Sigmoid colon (tissue), 7 donors: ENCODE measurements around the gene KLK14. TPM values are rescaled to one million over a fixed set of nuclear protein-coding genes. Genes with fewer than 3 reads are reported as not detected.

Source experiments
- DNase-seq: peaks from one replicate; pipeline ENCODE4 v3.0.0-alpha.2; 2019
- H3K27ac ChIP-seq, 4 donors: fragments of 200-600 bp; sonication (generic); one replicate each; pipeline ENCODE4 v1.5.1; 2016 to 2019; ENCODE audit warnings: mild to moderate bottlenecking in 1 of 4
- H3K27me3 ChIP-seq, 3 donors: fragments of 200-600 bp; sonication (generic); one replicate each; pipeline ENCODE4 v1.5.1; 2019; ENCODE audit warnings: mild to moderate bottlenecking in 1 of 3
- H3K36me3 ChIP-seq, 4 donors: fragments of 200-600 bp; sonication (generic); one replicate each; pipeline ENCODE4 v1.5.1; 2016 to 2019
- H3K4me1 ChIP-seq, 4 donors: fragments of 200-600 bp; sonication (generic); one replicate each; pipeline ENCODE4 v1.5.1; 2017 to 2019
- H3K4me3 ChIP-seq, 4 donors: fragments of 200-600 bp; sonication (generic); one replicate each; pipeline ENCODE4 v1.5.1; 2017 to 2019; ENCODE audit warnings: mild to moderate bottlenecking in 2 of 4, moderate library complexity in 1 of 4
- H3K9me3 ChIP-seq, 4 donors: fragments of 200-600 bp in 3 of 4; sonication (generic) in 3 of 4; one replicate each; pipeline versions ENCODE4 v1.5.1 to v1.6.1; 2013 to 2019
- EP300 ChIP-seq, 4 donors: sonication (generic); formaldehyde crosslinking; IDR thresholded peaks; one replicate each; pipeline ENCODE4 v1.6.1; 2017; ENCODE audit warnings: antibody characterized with exemption in 4 of 4
- POLR2A ChIP-seq, 2 donors: fragments of 450-650 bp; IDR thresholded peaks; one replicate each; pipeline ENCODE4 v1.6.1; 2016; ENCODE audit warnings: antibody characterized with exemption in 2 of 2, mild to moderate bottlenecking in 2 of 2, moderate library complexity in 2 of 2
- POLR2AphosphoS5 ChIP-seq, 4 donors: sonication (generic); formaldehyde crosslinking; IDR thresholded peaks; one replicate each; pipeline ENCODE4 v1.6.1; 2017; ENCODE audit warnings: antibody characterized with exemption in 4 of 4
- WGBS, 2 donors: extraction: QIAGEN DNeasy Blood & Tissue Kit; methylation state at CpG; one replicate each; pipeline ENCODE4 v1.1.7; 2013; 5-methylcytosine and 5-hydroxymethylcytosine counted together
- intact Hi-C: fragments of 100-400 bp; cut with DNase I; formaldehyde crosslinking; loops from one replicate; pipeline ENCODE4 v1.15.1; 2023
- polyA plus RNA-seq, 3 donors: library from polyadenylated mRNA; stranded (reverse); fragments of 200-250 nt; gene quantifications; one replicate each; pipeline ENCODE4 v1.2.3, GENCODE V29; 2013
- total RNA-seq, 4 donors: library from RNA; depleted of rRNA; stranded (reverse); fragments of >200 nt; gene quantifications; one replicate each; pipeline ENCODE4 v1.1.0, GENCODE V29; 2016
- TF ChIP-seq, protein P1 (sequence below), 4 experiments: fragments of 450-650 bp in 3 of 4; fragments of 200-600 bp in 1 of 4; IDR thresholded peaks; one replicate each; pipeline ENCODE4 v1.5.1; 2016 to 2019; ENCODE audit warnings: antibody characterized with exemption in 4 of 4, mild to moderate bottlenecking in 3 of 4, moderate library complexity in 2 of 4
- donor health status: healthy with polysubstance abuse.
- donor health status: Bipolar disorder and iron deficiency.
- donor health status: healthy.

KLK14 gene
- total and polyA plus RNA-seq, 7 donors, result 0.51 TPM; not detected in 6

DNA sequence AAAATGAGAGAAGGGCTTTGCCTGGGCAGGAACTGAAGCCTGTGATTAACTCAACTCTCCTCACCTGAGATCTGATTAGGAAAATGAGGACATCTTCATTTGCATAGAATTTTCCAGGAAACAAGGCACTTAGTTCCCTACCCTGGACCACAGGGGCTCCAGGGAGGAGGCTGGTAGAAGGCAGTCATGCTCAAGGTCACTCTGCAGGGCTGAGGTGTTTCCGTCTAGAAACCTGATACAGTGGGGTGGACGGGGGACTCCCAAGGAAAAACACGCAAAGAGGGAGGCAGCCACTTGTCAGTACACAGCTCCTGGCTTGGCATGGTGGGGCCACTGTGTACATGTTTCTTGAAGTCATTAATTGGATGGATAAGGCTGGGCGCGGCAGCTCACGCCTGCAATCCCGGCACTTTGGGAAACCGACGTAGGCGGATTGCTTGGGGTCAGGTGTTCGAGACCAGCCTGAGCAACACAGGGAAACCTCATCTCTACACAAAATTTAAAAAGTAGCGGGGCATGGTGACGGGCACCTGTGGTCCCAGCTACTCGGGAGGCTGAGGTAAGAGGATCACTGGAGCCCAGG, 6.0 kb downstream of the KLK14 start:
- DNase-seq, result no peak
- Histone ChIP-seq H3K4me1 (no peaks in the 10 kb centered on the region), H3K9me3 (peaks cover 0 to 8% (median 2%) of the 10 kb centered on the region in 4 donors), H3K27me3 (peaks cover 0 to 9% (median 0%) of the 10 kb centered on the region in 3 donors), H3K27ac (no peak overlapping the region), H3K36me3 (no peaks in the 10 kb centered on the region), H3K4me3 (no peak overlapping the region)
- TF ChIP-seq, protein P1, sequence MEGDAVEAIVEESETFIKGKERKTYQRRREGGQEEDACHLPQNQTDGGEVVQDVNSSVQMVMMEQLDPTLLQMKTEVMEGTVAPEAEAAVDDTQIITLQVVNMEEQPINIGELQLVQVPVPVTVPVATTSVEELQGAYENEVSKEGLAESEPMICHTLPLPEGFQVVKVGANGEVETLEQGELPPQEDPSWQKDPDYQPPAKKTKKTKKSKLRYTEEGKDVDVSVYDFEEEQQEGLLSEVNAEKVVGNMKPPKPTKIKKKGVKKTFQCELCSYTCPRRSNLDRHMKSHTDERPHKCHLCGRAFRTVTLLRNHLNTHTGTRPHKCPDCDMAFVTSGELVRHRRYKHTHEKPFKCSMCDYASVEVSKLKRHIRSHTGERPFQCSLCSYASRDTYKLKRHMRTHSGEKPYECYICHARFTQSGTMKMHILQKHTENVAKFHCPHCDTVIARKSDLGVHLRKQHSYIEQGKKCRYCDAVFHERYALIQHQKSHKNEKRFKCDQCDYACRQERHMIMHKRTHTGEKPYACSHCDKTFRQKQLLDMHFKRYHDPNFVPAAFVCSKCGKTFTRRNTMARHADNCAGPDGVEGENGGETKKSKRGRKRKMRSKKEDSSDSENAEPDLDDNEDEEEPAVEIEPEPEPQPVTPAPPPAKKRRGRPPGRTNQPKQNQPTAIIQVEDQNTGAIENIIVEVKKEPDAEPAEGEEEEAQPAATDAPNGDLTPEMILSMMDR (IDR thresholded peaks at IDR 0.05), result no peak
- no peak for TF ChIP-seq POLR2AphosphoS5 (IDR thresholded peaks at IDR 0.05)
- TF ChIP-seq POLR2A (IDR thresholded peaks at IDR 0.05), result no peak
- TF ChIP-seq EP300 (IDR thresholded peaks at IDR 0.05), result no peak
- intact Hi-C loops, result no loop called here
- WGBS, 2 donors, result 59 to 80% methylated on average over 14 of the region's 14 CpGs

GRCh38 chr19:51075998-51076397, 6.7 kb downstream of the KLK14 start:
- Histone ChIP-seq H3K36me3 (no peaks in the 10 kb centered on the region), H3K4me3 (no peak overlapping the region), H3K4me1 (no peaks in the 10 kb centered on the region), H3K27ac (no peak overlapping the region), H3K27me3 (peaks cover 0 to 9% (median 0%) of the 10 kb centered on the region in 3 donors), H3K9me3 (peaks cover 0 to 8% (median 2%) of the 10 kb centered on the region in 4 donors)
- intact Hi-C loops, result no loop called here
- TF ChIP-seq, protein P1 (IDR thresholded peaks at IDR 0.05), result no peak
- TF ChIP-seq POLR2AphosphoS5 (IDR thresholded peaks at IDR 0.05) (no peak), EP300 (IDR thresholded peaks at IDR 0.05) (no peak)
- DNase-seq, result no peak
- 62 to 84% methylated on average over 5 of the region's 5 CpGs for WGBS, 2 donors

DNA sequence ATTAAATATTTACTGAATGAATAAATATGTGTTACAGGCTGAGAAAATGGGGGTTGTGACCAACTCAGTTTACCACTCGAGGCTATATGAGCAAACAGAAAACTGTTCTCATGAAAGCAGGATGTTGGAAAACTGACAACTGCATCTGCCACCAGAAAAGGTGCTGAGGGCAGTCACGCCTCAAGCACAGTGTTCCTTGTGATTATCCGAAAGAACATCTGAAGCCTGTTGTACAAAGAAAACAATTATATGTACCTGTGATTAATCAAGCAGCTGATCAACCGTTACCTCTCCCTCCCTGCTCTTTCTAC, 11.6 kb downstream of the KLK14 start:
- Histone ChIP-seq H3K36me3 (no peaks in the 10 kb centered on the region), H3K27ac (no peak overlapping the region), H3K4me1 (no peaks in the 10 kb centered on the region), H3K9me3 (peaks cover 0 to 8% (median 2%) of the 10 kb centered on the region in 4 donors), H3K27me3 (peaks cover 0 to 10% (median 3%) of the 10 kb centered on the region in 3 donors), H3K4me3 (no peak overlapping the region)
- WGBS, 2 donors, result 45 to 65% methylated on average over 4 of the region's 4 CpGs
- no peak for DNase-seq
- TF ChIP-seq POLR2A (IDR thresholded peaks at IDR 0.05) (no peak), POLR2AphosphoS5 (IDR thresholded peaks at IDR 0.05) (no peak), EP300 (IDR thresholded peaks at IDR 0.05) (no peak)
- TF ChIP-seq, protein P1 (IDR thresholded peaks at IDR 0.05), result no peak
- intact Hi-C loops, result no loop called here

DNA sequence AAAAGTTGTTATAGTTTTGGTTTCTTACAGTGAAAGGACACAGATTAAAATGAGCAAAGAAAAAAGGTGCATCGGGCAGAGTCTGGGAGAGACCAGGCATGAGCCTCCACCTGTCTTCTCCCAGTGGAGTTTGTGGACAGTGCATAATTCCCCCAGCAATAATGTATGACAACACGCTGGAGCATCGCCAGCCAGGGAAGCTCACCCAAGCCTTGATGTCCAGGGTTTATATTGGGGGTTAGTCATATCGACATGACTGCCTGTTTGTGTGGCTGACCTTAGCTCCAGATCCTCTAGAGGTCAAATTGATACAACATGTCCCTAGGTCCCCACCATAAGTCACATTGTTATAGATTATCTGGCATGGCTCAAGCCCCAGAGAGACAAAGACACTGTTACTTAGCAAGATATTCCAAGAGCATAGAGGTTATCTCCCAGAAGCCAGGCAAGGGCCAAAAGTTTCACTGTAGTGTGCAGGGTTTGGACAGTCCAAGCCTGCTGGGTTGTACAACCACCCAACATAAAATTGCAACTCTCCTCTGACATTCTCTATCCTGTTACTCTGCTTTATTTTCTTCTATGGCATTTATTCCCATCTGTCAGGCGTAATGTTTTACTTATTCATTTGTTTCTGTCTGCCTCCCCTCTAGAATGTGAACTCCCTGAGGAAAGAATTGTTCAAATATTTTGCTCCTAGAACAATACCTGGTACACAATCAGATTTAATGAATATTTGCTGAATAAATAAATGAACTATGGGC, 12.2 kb downstream of the KLK14 start:
- no peak overlapping the region for H3K4me3 ChIP-seq
- WGBS, 2 donors, result 78 to 83% methylated on average over 5 of the region's 5 CpGs
- peaks cover 0 to 8% (median 2%) of the 10 kb centered on the region in 4 donors for H3K9me3 ChIP-seq
- H3K27me3 ChIP-seq, result peaks cover 0 to 15% (median 8%) of the 10 kb centered on the region in 3 donors
- H3K36me3 ChIP-seq, result no peaks in the 10 kb centered on the region
- DNase-seq, result no peak
- intact Hi-C loops, result no loop called here
- no peaks in the 10 kb centered on the region for H3K4me1 ChIP-seq
- no peak overlapping the region for H3K27ac ChIP-seq
- TF ChIP-seq EP300 (IDR thresholded peaks at IDR 0.05) (no peak), POLR2A (IDR thresholded peaks at IDR 0.05) (no peak), POLR2AphosphoS5 (IDR thresholded peaks at IDR 0.05) (no peak)
- TF ChIP-seq, protein P1 (IDR thresholded peaks at IDR 0.05), result no peak
